K562 (cell line): Measurements from ENCODE around the gene HSDL1. TPM values are rescaled to one million over a fixed set of nuclear protein-coding genes. Genes with fewer than 3 reads are reported as not detected.
A peak's percentile ranks its signal among the peaks of the same experiment; 100 is the strongest.

Experiments used
- ARID2 ChIP-seq: fragments of 450-650 bp; IDR thresholded peaks from 2 replicates; pipeline ENCODE4 v1.6.1; 2017; ENCODE audit warnings: antibody characterized with exemption, mild to moderate bottlenecking
- CBFA2T2 ChIP-seq: fragments of 450-650 bp; conservative IDR thresholded peaks from 2 replicates; pipeline ENCODE4 v1.6.1; 2017; ENCODE audit warnings: mild to moderate bottlenecking
- CREBBP ChIP-seq: IDR thresholded peaks from one replicate; pipeline ENCODE4 v1.6.1; 2012; ENCODE audit warnings: low read depth, mild to moderate bottlenecking, control low read depth, inconsistent platforms, low read length
- E2F3 ChIP-seq: fragments of 250-450 bp; sonication (Bioruptor Pico); IDR thresholded peaks from 2 replicates; pipeline ENCODE4 v1.4.0; 2020; ENCODE audit warnings: mild to moderate bottlenecking
- ELF1 ChIP-seq: fragments of 200-800 bp; sonication (Bioruptor generic); IDR thresholded peaks from 2 replicates; pipeline ENCODE4 v1.6.1; 2016; ENCODE audit warnings: missing genetic modification characterization, missing compliant biosample characterization
- EP300 ChIP-seq: IDR thresholded peaks from 2 replicates; pipeline ENCODE4 v1.6.1; 2012; ENCODE audit warnings: low read length, improper control_type of control experiment
- GATA2 ChIP-seq: sonication (generic); formaldehyde crosslinking; IDR thresholded peaks from 2 replicates; pipeline ENCODE4 v1.4.0; 2020; ENCODE audit warnings: mild to moderate bottlenecking, missing genetic modification reagents
- HES1 ChIP-seq: fragments of 450-650 bp; IDR thresholded peaks from 2 replicates; pipeline ENCODE4 v1.6.1; 2016; ENCODE audit warnings: low read depth, mild to moderate bottlenecking, moderate library complexity
- HOXB6 ChIP-seq: fragments of 250-450 bp; sonication (Bioruptor Pico); IDR thresholded peaks from 2 replicates; pipeline ENCODE4 v1.5.1; 2022; ENCODE audit warnings: mild to moderate bottlenecking, borderline replicate concordance
- NCOA2 ChIP-seq, 2 experiments: fragments of 450-650 bp; IDR thresholded peaks; 2 replicates each; pipeline ENCODE4 v1.6.1; 2018; ENCODE audit warnings: mild to moderate bottlenecking in 2 of 2, moderate library complexity in 1 of 2; ENCODE audit not compliant: partially characterized antibody in 2 of 2
- PCBP2 ChIP-seq: fragments of 200-400 bp; formaldehyde crosslinking; IDR thresholded peaks from 2 replicates; pipeline ENCODE4 v1.6.1; 2018; ENCODE audit warnings: low read length, low read depth, mild to moderate bottlenecking, moderate library complexity; ENCODE audit not compliant: poor library complexity, severe bottlenecking
- PHB2 ChIP-seq: fragments of 450-650 bp; IDR thresholded peaks from 2 replicates; pipeline ENCODE4 v1.6.1; 2017; ENCODE audit warnings: low read depth
- POLR3G ChIP-seq: IDR thresholded peaks from 2 replicates; pipeline ENCODE4 v1.6.1; 2011; ENCODE audit not compliant: insufficient read length, insufficient replicate concordance; ENCODE audit errors: extremely low read depth
- PURB ChIP-seq: sonication (generic); formaldehyde crosslinking; IDR thresholded peaks from 2 replicates; pipeline ENCODE4 v1.9.0; 2021; ENCODE audit warnings: low read depth, mild to moderate bottlenecking, missing genetic modification reagents
- RB1 ChIP-seq: fragments of 450-650 bp; IDR thresholded peaks from 2 replicates; pipeline ENCODE4 v1.6.1; 2017; ENCODE audit warnings: low read depth, mild to moderate bottlenecking
- SNAPC5 ChIP-seq: fragments of 250-450 bp; sonication (Bioruptor Pico); IDR thresholded peaks from 2 replicates; pipeline ENCODE4 v1.8.0; 2021; ENCODE audit warnings: moderate library complexity, mild to moderate bottlenecking, inconsistent platforms
- SRSF9 ChIP-seq: fragments of 200-400 bp; formaldehyde crosslinking; IDR thresholded peaks from 2 replicates; pipeline ENCODE4 v1.6.1; 2017; ENCODE audit warnings: low read depth, low read length, borderline replicate concordance
- YY1 ChIP-seq, 3 experiments: IDR thresholded peaks; 2 replicates each; pipeline ENCODE4 v1.6.1; 2011; ENCODE audit warnings: low read length in 2 of 3, mild to moderate bottlenecking in 2 of 3, moderate library complexity in 2 of 3, borderline replicate concordance in 1 of 3, control low read depth in 1 of 3, low read depth in 1 of 3; ENCODE audit not compliant: insufficient read depth in 3 of 3, insufficient replicate concordance in 2 of 3, control insufficient read depth in 1 of 3, insufficient read length in 1 of 3; ENCODE audit errors: extremely low read depth in 1 of 3
- ZBTB1 ChIP-seq: sonication (generic); formaldehyde crosslinking; IDR thresholded peaks from 2 replicates; pipeline ENCODE4 v1.8.1; 2023; ENCODE audit warnings: missing genetic modification reagents, low read depth, mild to moderate bottlenecking, borderline replicate concordance
- ZKSCAN8 ChIP-seq: fragments of 200-800 bp; sonication (Bioruptor generic); IDR thresholded peaks from 2 replicates; pipeline ENCODE4 v1.6.1; 2016; ENCODE audit warnings: missing genetic modification characterization, missing compliant biosample characterization
- ZNF76 ChIP-seq: fragments of 250-450 bp; sonication (Bioruptor Pico); IDR thresholded peaks from 2 replicates; pipeline ENCODE4 v1.4.0; 2020; ENCODE audit warnings: mild to moderate bottlenecking, moderate library complexity, borderline replicate concordance
- ZZZ3 ChIP-seq: fragments of 450-650 bp; IDR thresholded peaks from 2 replicates; pipeline ENCODE4 v1.6.1; 2016; ENCODE audit warnings: antibody characterized with exemption, mild to moderate bottlenecking, moderate library complexity
- polyA plus RNA-seq, 8 experiments: library from polyadenylated mRNA; depleted of rRNA in 4 of 8; stranded (reverse) in 5 of 8; unstranded in 3 of 8; fragments of >200 nt; fragmentation: Nextera tagmentation in 2 of 8; fragmentation: Illumina TruSeq in 1 of 8; extraction: Ambion mirVana in 2 of 8; extraction: Trizol in 1 of 8; gene quantifications; 2 replicates each; pipeline versions ENCODE4 v1.2.1 to v1.2.3, GENCODE V29; 2011 to 2014; ENCODE audit warnings: inconsistent platforms in 1 of 8, missing spikeins in 1 of 8
- total RNA-seq, 7 experiments: library from RNA; depleted of rRNA in 6 of 7; stranded (reverse); fragments of >200 nt in 6 of 7; fragmentation: Illumina TruSeq in 2 of 7; extraction: Trizol in 2 of 7; gene quantifications; 2 replicates each; pipeline versions ENCODE4 v1.2.1 to v1.2.3, GENCODE V29; 2011 to 2021; ENCODE audit warnings: low replicate concordance in 1 of 7
- TF ChIP-seq, protein P1 (sequence below): fragments of 250-450 bp; sonication (Bioruptor Pico); IDR thresholded peaks from 2 replicates; pipeline ENCODE4 v1.4.0; 2020; ENCODE audit warnings: mild to moderate bottlenecking, moderate library complexity
- TF ChIP-seq, protein P2 (sequence below), 2 experiments: fragments of 250-450 bp in 1 of 2; fragments of 450-650 bp in 1 of 2; sonication (Bioruptor Pico) in 1 of 2; IDR thresholded peaks; 2 replicates each; pipeline versions ENCODE4 v1.6.1 to v1.8.0; 2016 to 2021; ENCODE audit warnings: mild to moderate bottlenecking in 2 of 2, moderate library complexity in 2 of 2, missing compliant biosample characterization in 1 of 2, missing genetic modification characterization in 1 of 2
- TF ChIP-seq, protein P3 (sequence below): sonication (generic); formaldehyde crosslinking; IDR thresholded peaks from 2 replicates; pipeline ENCODE4 v1.5.0; 2020; ENCODE audit warnings: missing genetic modification reagents

The HSDL1 gene
- total and polyA plus RNA-seq, 9 of the 15 experiments (the other 6 are each of a cell fraction or from before 2014, with no cell fraction given) = 14.8 to 41.2 (median 27.7) TPM

- TF ChIP-seq SRSF9 (no peak), ZNF76 (CRISPR knock-in tag) (no peak), PCBP2 (no peak), PHB2 (no peak), PURB (CRISPR knock-in tag) (no peak), HES1 (no peak), ZZZ3 (no peak), CREBBP (no peak), HOXB6 (no peak), EP300 (no peak), GATA2 (CRISPR knock-in tag) (no peak), NCOA2 (IDR thresholded peaks at IDR 0.05; ENCODE audit: partially characterized antibody in 2 of 2) (no peak), RB1 (no peak), YY1 (IDR thresholded peaks at IDR 0.05; ENCODE audit: borderline replicate concordance in 1 of 3, control insufficient read depth in 1 of 3, extremely low read depth in 1 of 3, insufficient read depth in 3 of 3, insufficient read length in 1 of 3, insufficient replicate concordance in 2 of 3, low read depth in 1 of 3, low read length in 2 of 3) (no peak), ELF1 (tag) (no peak), ZKSCAN8 (CRISPR knock-in tag) (peak; percentile 23; the same call in 1 of the 2 replicates), ZBTB1 (CRISPR knock-in tag) (no peak), SNAPC5 (CRISPR knock-in tag) (no peak), E2F3 (CRISPR knock-in tag) (no peak), POLR3G (no peak), CBFA2T2 (no peak), ARID2 (no peak)
- TF ChIP-seq, protein P1, sequence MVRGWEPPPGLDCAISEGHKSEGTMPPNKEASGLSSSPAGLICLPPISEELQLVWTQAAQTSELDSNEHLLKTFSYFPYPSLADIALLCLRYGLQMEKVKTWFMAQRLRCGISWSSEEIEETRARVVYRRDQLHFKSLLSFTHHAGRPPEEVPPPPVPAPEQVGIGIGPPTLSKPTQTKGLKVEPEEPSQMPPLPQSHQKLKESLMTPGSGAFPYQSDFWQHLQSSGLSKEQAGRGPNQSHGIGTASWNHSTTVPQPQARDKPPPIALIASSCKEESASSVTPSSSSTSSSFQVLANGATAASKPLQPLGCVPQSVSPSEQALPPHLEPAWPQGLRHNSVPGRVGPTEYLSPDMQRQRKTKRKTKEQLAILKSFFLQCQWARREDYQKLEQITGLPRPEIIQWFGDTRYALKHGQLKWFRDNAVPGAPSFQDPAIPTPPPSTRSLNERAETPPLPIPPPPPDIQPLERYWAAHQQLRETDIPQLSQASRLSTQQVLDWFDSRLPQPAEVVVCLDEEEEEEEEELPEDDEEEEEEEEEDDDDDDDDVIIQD (CRISPR knock-in tag) = no peak
- TF ChIP-seq, protein P2, sequence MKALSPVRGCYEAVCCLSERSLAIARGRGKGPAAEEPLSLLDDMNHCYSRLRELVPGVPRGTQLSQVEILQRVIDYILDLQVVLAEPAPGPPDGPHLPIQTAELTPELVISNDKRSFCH (CRISPR knock-in tag; IDR thresholded peaks at IDR 0.05) = 0 out of 2 replicates have a peak, but pooled peaks have one; percentile 46
- TF ChIP-seq, protein P2 (tag; IDR thresholded peaks at IDR 0.05) = no peak; the same call in 1 of the 2 replicates
- TF ChIP-seq, protein P3, sequence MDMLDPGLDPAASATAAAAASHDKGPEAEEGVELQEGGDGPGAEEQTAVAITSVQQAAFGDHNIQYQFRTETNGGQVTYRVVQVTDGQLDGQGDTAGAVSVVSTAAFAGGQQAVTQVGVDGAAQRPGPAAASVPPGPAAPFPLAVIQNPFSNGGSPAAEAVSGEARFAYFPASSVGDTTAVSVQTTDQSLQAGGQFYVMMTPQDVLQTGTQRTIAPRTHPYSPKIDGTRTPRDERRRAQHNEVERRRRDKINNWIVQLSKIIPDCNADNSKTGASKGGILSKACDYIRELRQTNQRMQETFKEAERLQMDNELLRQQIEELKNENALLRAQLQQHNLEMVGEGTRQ (CRISPR knock-in tag) = no peak
These were observed 5.2 kb downstream of the HSDL1 start (continued) for GRCh38 chr16:84139628-84140258.
